ES-I3 (cell line): ENCODE data around the gene L2HGDH.
"Not testable (repeated sequence)": the region's sequence is repeated elsewhere in the genome, so short reads cannot be mapped to it uniquely, and the experiment has no call there.

ENCODE experiments used
- H3K36me3 ChIP-seq: 2 replicates; pipeline ENCODE4 v1.6.1; 2013; ENCODE audit warnings: mild to moderate bottlenecking, low read length, control low read depth, moderate library complexity; ENCODE audit not compliant: insufficient read depth
- H3K4me1 ChIP-seq: 2 replicates; pipeline ENCODE4 v1.6.1; 2013; ENCODE audit warnings: mild to moderate bottlenecking, control low read depth, low read length; ENCODE audit not compliant: insufficient read depth
- H3K9ac ChIP-seq: 2 replicates; pipeline ENCODE4 v1.6.1; 2013; ENCODE audit warnings: low read depth, mild to moderate bottlenecking, low read length, moderate library complexity
- H3K9me3 ChIP-seq: 2 replicates; pipeline ENCODE4 v1.6.1; 2013; ENCODE audit warnings: mild to moderate bottlenecking, low read length, moderate library complexity; ENCODE audit not compliant: control insufficient read depth, insufficient read depth

Gene L2HGDH

GRCh38 chr14:50331596-50331995 is 19.6 kb upstream of the L2HGDH start:
- Histone ChIP-seq H3K9me3 (no peaks in the 10 kb centered on the region), H3K36me3 (no peaks in the 10 kb centered on the region), H3K9ac (no peak overlapping the region)

DNA sequence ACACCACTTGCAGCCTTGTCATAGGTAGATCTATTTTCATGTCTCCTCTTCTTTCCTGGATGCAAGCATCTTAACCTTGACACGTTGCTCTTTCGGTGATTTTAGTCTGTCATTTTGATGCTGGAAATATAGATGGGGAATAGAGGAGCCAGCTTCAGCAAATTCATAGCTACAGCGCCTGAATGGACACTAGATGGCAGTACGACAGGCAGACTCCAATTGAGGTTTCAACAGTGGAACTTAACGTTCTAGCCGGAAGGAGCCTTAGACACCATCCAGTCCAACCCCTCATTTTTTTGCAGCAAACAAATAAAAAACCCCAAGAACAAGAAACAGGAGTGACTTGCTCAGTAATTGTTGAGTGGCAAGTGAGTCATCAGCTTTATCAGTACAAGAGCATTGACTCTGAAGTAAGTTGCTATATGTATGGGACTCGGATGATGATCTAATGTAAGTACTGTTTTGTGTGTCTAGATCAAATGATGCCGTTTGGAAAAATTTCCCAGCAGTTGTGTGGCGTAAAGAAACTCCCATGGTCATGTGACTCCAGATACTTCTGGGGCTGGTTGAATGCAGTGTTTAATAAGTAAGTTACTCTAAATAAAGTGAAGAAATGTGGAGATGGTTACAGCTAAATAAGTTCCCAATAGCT is 9.1 kb upstream of the L2HGDH start:
- Histone ChIP-seq H3K4me1 (no peaks in the 10 kb centered on the region), H3K9me3 (no peaks in the 10 kb centered on the region), H3K9ac (no peak overlapping the region), H3K36me3 (peaks cover 2% of the 10 kb centered on the region; the same call in 1 of the 2 replicates)

More at GRCh38 chr14:50331596-50331995, 19.6 kb upstream of the L2HGDH start:
- peaks cover 25% of the 10 kb centered on the region for H3K4me1 ChIP-seq

- Histone ChIP-seq H3K36me3 (peaks cover 2% of the 10 kb centered on the region; the same call in 1 of the 2 replicates), H3K9me3 (no peaks in the 10 kb centered on the region), H3K9ac (no peak overlapping the region), H3K4me1 (no peaks in the 10 kb centered on the region)
Measured at GRCh38 chr14:50320283-50320682, 8.3 kb upstream of the L2HGDH start.

- Histone ChIP-seq H3K9ac (no peak overlapping the region), H3K4me1 (no peaks in the 10 kb centered on the region), H3K9me3 (no peaks in the 10 kb centered on the region), H3K36me3 (peaks cover 2% of the 10 kb centered on the region; the same call in 1 of the 2 replicates)
Measured at GRCh38 chr14:50319721-50320120, 7.7 kb upstream of the L2HGDH start.

DNA sequence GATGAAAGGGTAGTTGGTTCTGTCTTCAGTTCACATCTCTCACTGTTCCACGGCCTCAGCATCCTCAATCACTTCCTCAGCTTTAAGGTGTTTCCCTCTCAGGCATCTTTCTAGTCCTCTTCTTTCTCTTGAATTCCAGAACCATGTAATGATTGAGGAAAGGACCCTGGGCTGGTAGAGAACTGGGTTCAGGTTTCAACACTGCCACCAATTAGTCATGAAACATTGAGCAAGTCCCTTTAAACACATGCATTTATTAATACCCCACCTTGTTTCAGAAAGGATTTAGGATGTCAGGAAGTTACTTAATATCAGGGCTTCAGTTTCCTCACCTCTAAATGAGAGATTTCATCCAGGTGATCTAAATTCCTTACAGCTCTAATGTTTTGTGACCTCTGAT is 7.3 kb upstream of the L2HGDH start:
- Histone ChIP-seq H3K9ac (no peak overlapping the region), H3K4me1 (no peaks in the 10 kb centered on the region), H3K9me3 (no peaks in the 10 kb centered on the region), H3K36me3 (peaks cover 2% of the 10 kb centered on the region; the same call in 1 of the 2 replicates)

- Histone ChIP-seq H3K4me1 (no peaks in the 10 kb centered on the region), H3K9ac (no peak overlapping the region)
Measured at GRCh38 chr14:50318031-50318626, 6.1 kb upstream of the L2HGDH start.

GRCh38 chr14:50314098-50314497 is 2.1 kb upstream of the L2HGDH start:
- not testable (repeated sequence) for H3K9ac ChIP-seq, H3K9me3 ChIP-seq, H3K36me3 ChIP-seq, H3K4me1 ChIP-seq

More at GRCh38 chr14:50318031-50318626, 6.1 kb upstream of the L2HGDH start:
- peaks cover 5% of the 10 kb centered on the region for H3K9me3 ChIP-seq
- no peaks in the 10 kb centered on the region for H3K36me3 ChIP-seq

- H3K9ac ChIP-seq = peak overlapping the region; percentile 56; the same call in 1 of the 2 replicates
- peaks cover 5% of the 10 kb centered on the region for H3K9me3 ChIP-seq
- H3K4me1 ChIP-seq = no peaks in the 10 kb centered on the region
- no peaks in the 10 kb centered on the region for H3K36me3 ChIP-seq
Measured at GRCh38 chr14:50312734-50313054, 665 bp upstream of the L2HGDH start.

- no peaks in the 10 kb centered on the region for H3K4me1 ChIP-seq
Measured at GRCh38 chr14:50311337-50311971, 575 bp downstream of the L2HGDH start.

DNA sequence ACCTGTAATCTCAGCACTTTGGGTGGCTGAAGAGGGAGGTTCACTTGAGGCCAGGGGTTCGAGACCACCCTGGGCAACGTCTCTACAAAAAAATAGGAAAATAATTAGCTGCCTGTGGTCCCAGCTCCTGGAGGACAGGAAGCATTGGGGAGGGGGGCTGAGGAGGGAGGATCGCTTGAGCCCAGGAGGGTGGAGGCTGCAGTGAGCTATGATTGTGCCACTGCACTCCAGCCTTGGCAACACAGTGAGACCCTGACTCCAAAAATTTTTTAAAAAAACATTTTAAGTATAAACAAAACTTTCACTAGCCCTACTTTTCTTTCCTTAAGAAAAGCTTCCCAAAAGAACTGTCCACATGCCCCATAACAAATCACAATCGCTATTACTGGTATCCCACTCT is 1.6 kb downstream of the L2HGDH start:
- peak overlapping the region; percentile 56; the same call in 1 of the 2 replicates for H3K9ac ChIP-seq
- H3K4me1 ChIP-seq = no peaks in the 10 kb centered on the region
- H3K36me3 ChIP-seq = no peaks in the 10 kb centered on the region
- peaks cover 5% of the 10 kb centered on the region for H3K9me3 ChIP-seq

More at GRCh38 chr14:50311337-50311971, 575 bp downstream of the L2HGDH start:
- Histone ChIP-seq H3K9me3 (peaks cover 5% of the 10 kb centered on the region), H3K36me3 (no peaks in the 10 kb centered on the region), H3K9ac (peak overlapping the region; percentile 56)

- Histone ChIP-seq H3K9ac (no peak overlapping the region), H3K36me3 (no peaks in the 10 kb centered on the region), H3K4me1 (no peaks in the 10 kb centered on the region), H3K9me3 (no peaks in the 10 kb centered on the region)
Measured at GRCh38 chr14:50308363-50308915, 3.6 kb downstream of the L2HGDH start.

DNA sequence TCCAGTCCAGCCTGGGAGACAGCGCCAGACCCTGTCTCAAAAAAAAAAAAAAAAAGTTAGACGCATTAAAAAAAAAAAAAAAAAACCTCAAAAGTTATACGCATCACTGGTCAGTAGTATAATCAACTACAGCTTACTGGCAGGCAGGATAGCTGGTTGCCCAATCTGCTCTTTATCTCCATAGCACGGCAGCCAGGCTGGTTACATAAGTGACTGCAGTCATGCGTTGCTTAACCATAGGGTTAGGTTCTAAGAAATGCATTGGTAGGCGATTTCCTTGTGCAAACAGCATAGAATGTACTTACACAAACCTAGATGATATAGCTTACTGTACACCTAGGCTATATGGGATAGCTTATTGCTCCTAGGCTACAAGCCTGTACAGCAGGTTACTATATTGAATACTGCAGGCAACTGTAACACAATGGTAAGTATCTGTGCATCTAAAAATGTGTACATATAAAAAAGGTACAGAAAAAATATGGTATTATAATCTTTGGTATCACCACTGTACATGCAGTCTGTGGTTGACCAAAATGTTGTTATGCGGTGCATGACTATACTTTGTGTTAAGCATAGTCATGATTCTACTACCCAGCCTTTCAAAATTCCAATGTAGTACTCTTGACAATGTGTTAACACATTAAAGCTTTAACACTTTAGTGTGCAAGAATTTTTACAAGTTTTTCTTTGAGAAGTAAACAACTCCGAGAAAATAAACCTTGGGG is 8.1 kb downstream of the L2HGDH start:
- no peaks in the 10 kb centered on the region for H3K36me3 ChIP-seq
- no peak overlapping the region for H3K9ac ChIP-seq
- H3K9me3 ChIP-seq = no peaks in the 10 kb centered on the region
- no peaks in the 10 kb centered on the region for H3K4me1 ChIP-seq

- no peak overlapping the region for H3K9ac ChIP-seq
- H3K9me3 ChIP-seq = no peaks in the 10 kb centered on the region
- H3K36me3 ChIP-seq = no peaks in the 10 kb centered on the region
- no peaks in the 10 kb centered on the region for H3K4me1 ChIP-seq
Measured at GRCh38 chr14:50301914-50302313, 10.1 kb downstream of the L2HGDH start.

DNA sequence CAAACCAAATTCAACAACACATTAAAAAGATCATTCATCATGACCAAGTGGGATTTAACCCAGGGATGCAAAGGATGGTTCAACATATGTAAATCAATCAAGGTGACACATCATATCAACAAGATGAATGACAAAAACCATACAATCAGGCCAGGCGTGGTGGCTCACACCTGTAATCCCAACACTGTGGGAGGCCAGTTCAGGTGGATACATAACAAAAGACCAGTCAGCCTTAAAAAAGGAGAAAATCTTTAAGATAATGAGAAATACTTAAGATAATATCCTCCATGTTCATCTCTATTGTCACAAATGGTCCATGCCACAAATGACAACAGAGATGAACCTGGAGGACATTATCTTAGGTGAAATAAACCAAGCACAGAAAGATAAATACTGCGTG is 12.4 kb downstream of the L2HGDH start:
- H3K9me3 ChIP-seq = no peaks in the 10 kb centered on the region
- no peaks in the 10 kb centered on the region for H3K4me1 ChIP-seq
- no peak overlapping the region for H3K9ac ChIP-seq
- H3K36me3 ChIP-seq = no peaks in the 10 kb centered on the region
